Activated CD4-positive, alpha-beta T cell treated with anti-CD3 and anti-CD28 coated beads, Interleukin-2, amount 50 U/mL, for 4 hours (primary cell): Measurements from ENCODE around the gene SRC.

ENCODE experiments used
- DNase-seq, 2 experiments: peaks; one replicate each; pipeline ENCODE4 v3.0.0-alpha.2; 2020

The SRC gene

DNA sequence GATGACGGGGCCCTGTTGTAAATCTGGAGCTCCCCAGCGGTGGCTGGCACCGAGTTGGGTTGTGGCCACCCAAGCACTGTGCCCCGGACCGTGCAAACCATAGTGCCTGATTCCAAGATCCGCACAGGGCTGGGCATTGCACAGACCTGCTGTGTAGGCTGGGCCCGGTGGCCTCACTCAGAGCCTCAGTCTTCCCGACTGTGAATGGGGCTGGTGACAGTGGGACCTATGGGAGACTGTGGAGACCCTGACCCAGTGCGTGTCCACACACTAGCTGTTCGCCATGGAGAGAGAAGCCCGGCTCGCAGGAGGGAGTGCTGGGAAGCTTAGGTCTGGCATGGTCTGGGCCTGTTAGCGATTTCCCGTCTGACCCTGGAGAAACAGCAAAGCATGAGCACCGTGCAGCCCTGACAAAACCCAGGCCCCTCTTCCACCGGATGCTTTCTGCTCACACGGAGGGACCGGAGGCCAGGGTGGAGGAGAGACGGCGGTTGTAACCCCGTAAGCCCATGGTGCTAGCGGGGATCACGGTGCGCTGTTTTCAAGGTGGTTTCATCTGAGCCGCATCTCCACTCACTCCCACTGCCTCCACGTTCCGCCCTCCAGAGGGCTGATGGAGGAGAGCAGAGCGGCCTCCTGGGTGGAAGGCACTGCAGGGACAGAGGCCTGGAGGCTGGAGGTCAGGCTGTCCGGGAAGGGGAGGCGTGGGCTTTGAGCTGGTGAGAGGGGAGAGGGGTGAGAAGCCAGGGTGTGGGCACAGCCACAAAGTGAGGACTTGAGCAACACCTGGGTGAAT is 52.2 kb downstream of the SRC start:
- no peak for DNase-seq

DNA sequence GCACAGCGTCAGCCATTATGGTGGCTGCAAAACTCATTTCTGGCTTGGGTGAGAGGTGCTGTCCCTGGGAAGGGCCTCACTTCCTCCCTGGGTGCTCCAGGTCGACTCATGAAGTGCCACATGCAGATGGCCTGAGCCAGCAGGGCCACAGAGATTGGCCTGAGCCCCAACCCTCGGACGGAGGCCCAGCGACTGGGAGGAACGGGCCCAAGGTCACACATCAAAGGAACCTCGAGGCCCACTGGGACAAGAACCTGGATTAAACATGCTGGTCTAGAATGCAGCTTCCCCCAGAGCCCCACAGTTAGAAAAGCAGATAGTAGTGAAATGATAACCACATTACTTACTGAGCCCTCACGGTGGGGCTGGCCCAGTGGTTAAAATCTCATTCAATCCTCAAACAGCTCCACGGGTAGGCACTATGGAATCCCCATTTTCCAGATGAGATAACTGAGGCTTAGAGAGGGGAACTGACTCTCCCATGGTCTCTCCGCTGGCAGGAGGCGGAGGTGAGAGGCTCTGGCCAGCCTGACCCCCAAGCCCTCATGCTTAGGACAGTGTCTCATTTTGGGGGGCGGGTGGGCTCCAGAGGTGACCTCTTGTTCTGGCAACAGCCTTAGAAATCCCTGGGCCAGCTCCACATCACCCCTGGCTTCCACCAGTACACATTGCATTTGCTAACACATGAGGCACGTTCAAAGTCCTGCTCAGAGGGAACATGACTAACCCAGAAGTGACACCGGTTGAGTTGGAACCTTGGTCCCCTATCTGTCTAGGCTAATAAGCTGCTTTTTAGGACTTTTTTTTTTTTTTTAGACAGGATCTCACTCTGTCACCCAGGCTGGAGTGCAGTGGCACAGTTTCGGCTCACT is 53.0 kb downstream of the SRC start:
- no peak for DNase-seq

DNA sequence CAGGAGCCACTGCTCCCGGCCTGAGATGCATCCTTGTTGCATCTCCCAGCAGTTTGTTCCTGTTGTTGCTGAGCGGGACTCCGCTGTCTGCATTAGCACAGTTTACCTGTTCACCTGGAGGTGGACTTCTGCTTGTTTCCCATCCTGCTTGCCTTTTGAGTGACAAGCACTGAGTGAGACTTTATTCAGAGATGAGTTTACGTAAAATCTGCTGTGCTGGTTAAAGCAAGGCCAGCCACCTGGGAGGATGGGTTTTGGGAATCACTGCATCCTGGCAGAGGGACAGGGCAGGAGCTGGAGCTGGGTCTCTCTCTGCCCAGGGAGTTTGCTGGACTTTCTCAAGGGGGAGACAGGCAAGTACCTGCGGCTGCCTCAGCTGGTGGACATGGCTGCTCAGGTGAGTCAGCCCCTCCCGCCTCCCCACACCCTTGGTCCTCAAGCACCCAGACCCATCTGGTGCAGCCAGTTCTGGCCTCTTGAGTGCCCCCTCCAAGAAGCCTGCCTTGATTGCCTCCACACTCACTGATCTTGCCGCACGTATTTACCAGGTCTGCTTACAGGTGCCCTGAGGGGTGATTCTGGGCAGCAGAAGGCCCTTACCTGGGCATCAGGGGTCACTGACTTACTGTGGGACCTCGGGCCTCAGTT is 55.5 kb downstream of the SRC start:
- no peak for DNase-seq

DNA sequence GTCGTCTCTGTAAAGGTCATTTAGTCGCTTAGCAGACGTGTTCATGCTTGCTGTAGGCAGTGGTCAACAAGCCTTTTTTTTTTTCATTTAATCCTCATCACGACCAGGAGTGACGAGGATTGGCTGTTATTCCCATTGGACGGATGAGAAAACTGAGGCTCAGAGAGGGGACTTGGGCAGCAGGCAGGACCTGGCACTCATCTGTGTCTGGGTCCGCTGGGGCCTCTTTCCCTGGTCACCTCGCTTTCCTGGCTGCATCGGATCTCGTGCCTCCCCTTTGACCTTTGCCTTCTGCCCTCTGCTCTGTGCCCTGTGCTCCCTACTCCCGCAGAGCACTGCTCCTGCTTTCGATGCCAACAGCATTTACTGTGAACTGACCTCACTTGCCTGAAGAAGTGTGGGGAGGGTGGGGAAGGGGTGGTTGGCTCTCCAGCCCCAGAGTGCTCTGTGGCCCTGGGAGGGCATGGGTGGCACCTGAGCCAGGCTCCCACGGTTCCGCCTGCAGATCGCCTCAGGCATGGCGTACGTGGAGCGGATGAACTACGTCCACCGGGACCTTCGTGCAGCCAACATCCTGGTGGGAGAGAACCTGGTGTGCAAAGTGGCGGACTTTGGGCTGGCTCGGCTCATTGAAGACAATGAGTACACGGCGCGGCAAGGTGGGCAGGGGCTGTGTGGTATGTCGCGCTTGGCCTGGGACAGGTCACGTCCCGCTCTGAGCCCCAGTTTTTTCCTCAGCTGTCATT is 56.2 kb downstream of the SRC start:
- no peak for DNase-seq

DNA sequence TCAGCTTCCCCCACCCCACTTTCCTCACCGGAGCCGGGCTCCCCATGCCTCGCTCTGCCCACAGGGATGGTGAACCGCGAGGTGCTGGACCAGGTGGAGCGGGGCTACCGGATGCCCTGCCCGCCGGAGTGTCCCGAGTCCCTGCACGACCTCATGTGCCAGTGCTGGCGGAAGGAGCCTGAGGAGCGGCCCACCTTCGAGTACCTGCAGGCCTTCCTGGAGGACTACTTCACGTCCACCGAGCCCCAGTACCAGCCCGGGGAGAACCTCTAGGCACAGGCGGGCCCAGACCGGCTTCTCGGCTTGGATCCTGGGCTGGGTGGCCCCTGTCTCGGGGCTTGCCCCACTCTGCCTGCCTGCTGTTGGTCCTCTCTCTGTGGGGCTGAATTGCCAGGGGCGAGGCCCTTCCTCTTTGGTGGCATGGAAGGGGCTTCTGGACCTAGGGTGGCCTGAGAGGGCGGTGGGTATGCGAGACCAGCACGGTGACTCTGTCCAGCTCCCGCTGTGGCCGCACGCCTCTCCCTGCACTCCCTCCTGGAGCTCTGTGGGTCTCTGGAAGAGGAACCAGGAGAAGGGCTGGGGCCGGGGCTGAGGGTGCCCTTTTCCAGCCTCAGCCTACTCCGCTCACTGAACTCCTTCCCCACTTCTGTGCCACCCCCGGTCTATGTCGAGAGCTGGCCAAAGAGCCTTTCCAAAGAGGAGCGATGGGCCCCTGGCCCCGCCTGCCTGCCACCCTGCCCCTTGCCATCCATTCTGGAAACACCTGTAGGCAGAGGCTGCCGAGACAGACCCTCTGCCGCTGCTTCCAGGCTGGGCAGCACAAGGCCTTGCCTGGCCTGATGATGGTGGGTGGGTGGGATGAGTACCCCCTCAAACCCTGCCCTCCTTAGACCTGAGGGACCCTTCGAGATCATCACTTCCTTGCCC is 57.4 kb downstream of the SRC start:
- DNase-seq: no peak

DNA sequence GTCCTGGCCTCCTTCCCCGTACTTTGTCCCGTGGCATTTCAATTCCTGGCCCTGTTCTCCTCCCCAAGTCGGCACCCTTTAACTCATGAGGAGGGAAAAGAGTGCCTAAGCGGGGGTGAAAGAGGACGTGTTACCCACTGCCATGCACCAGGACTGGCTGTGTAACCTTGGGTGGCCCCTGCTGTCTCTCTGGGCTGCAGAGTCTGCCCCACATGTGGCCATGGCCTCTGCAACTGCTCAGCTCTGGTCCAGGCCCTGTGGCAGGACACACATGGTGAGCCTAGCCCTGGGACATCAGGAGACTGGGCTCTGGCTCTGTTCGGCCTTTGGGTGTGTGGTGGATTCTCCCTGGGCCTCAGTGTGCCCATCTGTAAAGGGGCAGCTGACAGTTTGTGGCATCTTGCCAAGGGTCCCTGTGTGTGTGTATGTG is 58.5 kb downstream of the SRC start:
- DNase-seq: no peak

DNA sequence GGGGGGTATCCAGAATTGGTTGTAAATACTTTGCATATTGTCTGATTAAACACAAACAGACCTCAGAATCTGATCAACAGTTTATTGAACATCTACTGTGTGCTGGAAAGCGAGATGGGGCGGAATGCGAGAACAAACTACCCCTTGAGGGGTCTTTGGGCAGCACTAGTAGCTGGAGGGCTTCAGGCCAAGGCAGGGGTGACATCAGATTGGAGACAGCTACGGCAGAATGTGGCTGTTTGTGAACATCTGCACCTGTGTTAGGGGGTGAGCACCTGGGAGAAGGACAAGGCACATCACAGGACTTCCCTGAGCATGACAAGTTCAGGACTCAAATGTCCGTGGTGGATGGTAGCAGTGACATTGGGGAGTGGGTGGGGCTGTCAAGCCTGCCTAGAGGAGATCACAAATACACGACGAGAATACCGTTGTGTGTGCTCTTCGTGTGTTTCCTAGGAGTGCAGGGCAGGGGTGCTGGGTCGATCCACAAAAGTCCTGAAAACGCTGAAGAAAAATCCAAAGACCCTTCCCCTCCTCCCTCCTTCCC is 59.5 kb downstream of the SRC start:
- DNase-seq: no peak

DNA sequence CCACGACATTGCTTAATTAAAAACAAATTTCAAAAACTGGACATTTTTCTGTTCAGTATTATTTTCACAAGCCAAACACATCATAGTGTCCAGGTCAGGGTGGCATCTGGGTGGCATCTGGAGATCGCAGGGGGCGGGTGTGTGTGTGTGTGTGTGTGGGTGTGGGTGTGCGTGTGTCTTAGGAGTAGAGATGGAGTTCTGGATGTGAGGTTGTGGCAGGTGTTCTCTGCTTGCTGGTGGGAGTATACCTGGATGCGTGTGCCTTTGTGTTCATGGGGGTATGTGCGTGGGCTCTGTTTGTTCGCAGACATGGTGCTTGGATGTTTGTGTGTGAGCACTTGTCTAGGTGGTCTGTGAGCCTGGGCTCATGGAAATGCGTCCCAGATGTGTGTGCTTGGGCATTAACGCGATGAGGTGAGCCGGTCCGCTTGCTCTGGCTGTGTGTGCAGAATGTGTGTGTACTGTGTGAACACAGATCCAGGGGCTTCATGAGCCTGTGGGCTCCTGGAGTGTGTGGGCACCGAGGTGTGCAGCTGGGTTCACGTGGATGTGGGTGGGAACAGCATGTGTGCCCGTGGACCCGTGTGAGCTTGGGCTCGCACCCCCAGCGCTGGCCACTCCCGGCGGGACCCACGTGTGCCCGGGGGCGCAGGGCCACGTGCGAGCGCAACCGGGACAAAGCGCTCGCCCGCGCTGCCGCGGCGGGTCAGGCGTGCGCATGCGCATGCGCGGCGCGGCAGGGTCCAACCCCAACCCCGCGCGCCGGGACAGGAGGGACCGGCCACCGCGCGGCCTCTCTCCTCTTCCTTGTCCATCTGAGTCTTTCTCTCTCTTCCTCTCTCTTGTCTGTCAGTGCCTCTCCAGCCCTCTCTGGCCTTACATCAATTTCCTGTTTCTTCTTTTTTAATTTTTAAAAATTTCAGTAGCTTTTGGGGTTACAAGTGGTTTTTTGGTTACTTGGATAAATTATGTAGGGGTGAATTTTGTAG is 60.4 kb downstream of the SRC start:
- no peak for DNase-seq

DNA sequence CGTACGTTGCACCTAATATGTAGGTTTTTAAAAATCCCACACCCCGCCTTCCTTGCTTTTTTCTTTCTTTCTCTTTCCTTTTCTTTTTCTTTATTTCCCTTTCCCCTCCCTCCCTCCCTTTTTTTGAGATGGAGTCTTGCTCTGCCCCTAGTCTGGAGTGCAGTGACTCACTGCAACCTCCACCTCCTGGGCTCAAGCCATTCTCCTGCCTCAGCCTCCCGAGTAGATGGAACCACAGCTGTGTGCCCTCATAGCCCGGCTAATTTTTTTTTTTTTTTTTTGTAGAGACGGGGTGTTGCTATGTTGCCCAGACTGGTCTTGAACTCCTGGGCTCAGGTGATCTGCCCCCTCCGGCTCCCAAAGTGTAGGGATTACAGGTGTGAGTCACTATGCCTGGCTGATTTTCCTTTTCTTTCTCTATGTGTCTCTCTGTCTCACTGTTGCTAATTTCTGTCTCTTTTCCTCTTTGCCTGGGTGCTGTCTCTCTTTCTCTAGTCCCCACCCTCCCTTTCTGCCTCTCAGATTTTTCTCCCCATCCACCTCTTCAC is 61.2 kb downstream of the SRC start:
- DNase-seq: no peak

DNA sequence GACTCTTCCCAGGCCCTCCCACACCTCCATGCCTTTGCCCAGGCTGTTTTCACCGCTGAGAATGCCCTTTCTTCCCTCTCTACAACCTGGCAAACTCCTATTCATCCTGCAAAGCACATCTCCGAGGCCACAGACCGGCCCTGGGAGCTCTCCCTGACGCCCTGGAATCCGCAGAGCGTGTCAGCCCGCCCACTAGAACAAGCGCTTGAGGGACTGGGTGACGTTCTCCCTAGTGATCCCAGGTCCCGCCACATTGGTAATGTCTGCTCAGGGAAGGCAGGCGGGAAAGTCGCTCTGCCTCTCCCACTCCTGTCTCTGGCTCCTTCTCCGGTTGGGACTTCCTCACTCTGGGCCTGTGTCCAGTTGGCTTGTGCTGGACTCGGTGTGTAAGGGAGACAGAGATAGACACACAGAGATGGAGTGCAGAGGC is 61.6 kb downstream of the SRC start:
- DNase-seq: no peak

DNA sequence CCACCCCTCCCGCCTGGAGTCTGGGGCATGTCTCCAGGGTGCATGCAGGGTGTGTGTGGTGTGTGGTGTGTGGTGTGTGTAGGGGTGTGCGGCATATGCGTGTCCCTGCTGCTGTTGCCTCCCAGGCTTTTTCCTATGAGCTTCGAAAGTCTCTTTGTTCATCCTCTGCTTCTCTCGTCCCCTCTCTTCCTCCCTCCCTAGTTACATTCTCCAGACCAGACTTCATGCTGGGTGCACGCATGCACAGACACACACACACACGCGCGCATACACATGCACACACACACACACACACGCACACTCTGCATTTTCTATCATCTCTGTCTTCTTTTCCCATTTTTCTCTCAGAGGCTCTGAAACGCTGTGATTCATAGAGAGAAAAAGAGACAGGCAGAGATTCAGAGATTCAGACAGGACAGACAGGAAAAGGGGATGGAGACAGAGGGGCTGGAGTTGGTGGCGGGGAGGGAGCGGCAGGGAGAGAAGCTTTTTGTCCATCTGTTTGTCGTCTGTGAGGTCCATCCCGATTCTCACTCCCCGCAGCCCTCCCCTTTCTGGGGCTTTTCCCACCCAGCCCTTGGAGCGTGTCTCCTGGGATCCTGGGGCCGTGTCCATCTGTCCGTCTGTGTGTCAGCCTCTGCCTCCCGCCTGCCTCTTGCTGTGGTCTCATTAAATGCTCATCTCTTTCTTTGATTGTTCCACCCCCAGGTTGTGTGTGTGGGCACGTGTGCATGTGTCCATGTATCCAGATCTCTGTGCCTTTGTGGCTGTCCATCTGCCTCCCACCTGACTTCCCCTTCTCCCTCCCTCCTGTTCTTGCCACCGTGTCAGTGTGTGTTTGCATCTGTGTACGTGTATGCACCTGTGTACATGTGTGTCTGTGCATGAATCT is 62.6 kb downstream of the SRC start:
- DNase-seq: no peak

DNA sequence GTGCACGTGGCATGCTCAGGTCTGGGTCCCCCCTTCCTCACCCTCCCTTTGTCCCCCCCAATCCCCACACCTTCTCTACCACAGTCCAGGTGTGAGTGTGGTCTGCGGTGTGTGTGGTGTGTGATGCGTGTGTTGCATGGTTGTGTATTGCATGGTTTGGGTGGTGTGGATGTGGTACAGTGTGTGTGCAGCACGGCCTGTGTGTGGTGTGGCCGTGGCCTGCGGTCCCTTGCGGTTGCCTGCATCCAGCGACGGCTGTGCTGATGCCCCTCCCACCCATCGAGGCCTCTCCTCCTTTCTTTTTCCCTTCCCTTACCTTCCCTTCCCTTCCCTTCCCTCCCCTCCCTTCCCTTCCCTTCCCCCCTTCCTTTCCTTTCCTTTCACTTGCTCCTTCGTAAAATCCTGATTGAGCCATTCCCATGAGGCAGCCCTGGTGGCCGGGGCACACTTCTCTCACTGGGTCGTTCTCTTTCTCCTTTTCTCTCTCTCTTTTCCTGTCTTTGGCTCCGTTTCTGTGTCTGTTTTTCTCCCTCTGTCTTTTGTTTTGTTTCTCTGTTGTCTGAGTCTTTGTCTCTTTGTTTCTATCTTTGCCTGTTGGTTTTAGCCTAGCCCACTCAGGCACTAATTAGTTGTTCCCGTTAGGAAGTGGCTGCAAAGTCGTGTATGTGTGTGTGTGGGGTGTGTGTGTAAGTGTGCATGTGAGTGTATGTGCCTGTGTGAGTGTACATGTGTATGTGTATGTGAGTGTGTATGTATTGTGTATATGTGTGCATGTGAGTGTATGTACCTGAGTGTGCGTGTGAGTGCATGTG is 65.7 kb downstream of the SRC start:
- DNase-seq: no peak

DNA sequence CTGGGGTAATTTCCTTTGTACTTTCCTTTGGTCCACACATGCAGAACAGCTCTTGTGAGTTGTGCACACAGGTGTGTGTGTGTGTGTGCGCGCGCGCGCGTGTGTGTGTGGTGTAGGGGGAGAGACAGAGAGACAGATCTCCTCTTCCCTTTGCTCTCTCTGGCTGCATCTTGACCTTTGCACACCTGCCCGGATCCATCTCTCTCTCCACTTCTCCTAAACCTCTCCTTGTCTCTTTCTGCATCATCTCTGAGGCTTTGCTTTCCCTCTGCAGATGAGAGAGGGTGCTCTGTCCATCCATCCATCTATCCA is 67.0 kb downstream of the SRC start:
- no peak for DNase-seq

DNA sequence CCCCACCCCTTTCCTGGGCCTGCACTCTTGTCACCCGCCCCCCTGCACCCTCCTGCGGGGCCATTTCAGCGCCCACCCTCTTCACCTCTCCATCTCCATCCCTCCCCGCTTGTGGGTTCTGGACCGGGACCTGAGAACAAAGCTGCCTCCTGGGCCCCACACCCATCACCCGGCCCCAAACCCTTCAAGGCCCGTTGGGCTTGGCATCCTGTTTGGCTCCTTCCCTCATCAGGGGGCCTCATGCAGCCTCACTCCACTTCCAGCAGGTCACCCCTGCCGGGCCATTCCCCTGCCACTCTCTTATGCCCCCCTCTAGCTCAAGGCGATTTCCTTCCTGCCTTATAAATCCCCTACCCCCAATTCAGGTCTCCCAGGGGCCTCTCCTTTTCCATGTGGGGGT is 67.4 kb downstream of the SRC start:
- no peak for DNase-seq

DNA sequence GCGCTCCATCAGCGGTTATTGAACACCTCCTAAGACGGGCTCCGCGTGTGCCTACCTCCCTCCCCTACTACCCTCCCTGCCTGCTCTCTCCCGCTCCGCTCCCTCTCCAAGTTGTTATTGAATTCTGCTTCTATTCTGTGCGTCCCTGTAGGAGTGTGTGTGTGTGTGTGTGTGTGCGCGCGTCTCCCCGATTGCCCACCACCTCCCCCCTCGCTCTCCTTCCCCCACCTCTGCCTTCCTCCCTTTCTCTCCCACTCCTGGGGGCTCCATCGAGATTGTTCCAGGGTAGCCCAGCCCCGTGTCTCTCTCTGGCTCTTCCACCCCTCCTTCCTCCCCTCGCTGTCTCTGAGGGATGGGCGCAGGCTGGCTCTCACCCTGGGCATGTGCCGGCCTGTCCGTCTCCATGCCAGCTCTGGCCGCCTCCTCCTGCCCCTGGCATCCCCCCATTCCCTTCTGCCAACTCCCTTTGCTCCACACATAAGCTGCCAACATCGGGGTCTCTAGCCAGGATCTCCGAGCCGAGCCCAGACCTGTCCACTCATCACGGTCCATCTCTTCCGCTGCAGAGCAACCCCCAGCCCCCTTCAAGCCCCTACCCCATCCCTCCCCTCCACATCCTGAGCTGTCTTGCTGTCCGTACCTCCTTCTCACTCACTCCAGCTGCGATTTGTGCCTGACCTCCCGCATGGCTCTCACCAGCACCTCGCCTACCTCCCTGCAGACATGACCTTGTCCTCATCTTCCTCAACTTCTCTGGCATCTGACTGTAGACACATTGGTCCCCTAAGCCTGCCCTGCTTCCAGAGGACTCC is 68.5 kb downstream of the SRC start:
- no peak for DNase-seq

DNA sequence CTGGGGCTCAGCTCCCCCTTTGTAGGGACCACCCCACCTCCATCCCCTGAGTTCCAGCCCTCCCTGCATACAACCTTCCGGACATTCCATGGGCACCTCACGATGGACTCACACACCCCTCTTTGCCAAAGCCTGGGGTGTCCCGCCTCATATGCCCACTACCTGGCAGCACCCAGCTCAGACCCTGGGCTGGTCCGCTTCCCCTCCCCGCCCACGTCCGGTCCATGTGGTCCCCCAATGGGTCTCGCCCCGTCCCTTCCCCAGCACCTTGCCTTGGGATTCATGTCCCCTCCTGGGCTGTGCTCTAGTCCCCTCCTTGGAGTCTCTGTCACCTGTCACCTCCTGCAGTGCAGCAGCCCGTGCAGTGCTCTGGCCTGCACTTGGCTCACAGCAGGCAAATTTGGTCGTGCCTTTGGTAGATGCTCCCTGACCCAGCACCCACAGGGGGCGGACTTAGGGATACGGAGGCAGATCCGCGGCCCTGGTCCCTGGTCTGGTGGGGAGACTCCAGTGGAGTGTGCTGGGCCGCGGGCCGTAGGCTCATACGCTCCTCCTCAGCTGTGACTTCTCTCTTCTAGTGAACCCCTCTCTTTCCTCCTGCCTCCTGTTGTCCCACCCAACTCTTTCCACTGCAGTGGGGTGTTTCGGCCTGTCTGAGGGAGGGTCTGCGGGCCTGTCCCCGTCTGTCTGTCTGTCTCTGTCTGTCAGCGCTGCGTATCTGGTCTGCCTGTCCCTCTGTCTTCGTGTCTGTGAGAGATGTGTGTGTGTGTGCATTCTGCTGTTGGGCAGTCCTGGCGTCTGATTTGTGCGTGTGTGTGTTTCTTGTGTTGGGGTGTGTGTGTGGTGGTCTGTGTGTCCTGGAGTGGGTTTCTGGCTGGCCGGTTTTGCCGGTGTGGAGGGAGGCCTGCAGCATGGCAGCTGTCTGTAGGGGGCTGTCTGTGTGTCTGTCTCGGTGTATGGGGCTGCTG is 69.5 kb downstream of the SRC start:
- DNase-seq: no peak
